AG04449 (cell line): ENCODE results near the gene CCDC177.

Experiments used
- CTCF ChIA-PET: fragments of 350-600 bp; formaldehyde crosslinking; extraction: SDS; loops from one replicate; lab custom pipeline; 2021; ENCODE audit warnings: antibody characterized with exemption; lab: Yijun Ruan, JAX
- POLR2A ChIA-PET: fragments of 400-600, 350-600 bp; formaldehyde crosslinking; extraction: SDS; loops from one replicate; lab custom pipeline; 2020; ENCODE audit warnings: antibody characterized with exemption, inconsistent platforms; lab: Yijun Ruan, JAX
- DNase-seq: peaks from one replicate; pipeline ENCODE4 v3.0.0-alpha.2; 2010; ENCODE audit warnings: low read depth, low spot score
- H3K4me3 ChIP-seq: 2 replicates; pipeline ENCODE4 v1.5.1; 2011; ENCODE audit warnings: low read depth, mild to moderate bottlenecking, control low read depth, low read length
- CTCF ChIP-seq: IDR thresholded peaks from one replicate; pipeline ENCODE4 v1.5.1; 2011; ENCODE audit warnings: mild to moderate bottlenecking, moderate library complexity, low read length, control low read depth, inconsistent platforms; ENCODE audit not compliant: insufficient read depth; ENCODE audit errors: missing control alignments

The CCDC177 gene

GRCh38 chr14:69569859-69570258 lies 4.8 kb downstream of the CCDC177 start:
- DNase-seq, result no peak
- TF ChIP-seq CTCF, result no peak
- ChIA-PET POLR2A (no interaction called here), CTCF (interaction anchor here (1.0 to 7.9 kb wide), 6 partner anchors 6 to 328 kb away, joined by 3 to 55 read pairs (median 15); no protein-coding TSS in a partner anchor)
- H3K4me3 ChIP-seq, result no peak overlapping the region

DNA sequence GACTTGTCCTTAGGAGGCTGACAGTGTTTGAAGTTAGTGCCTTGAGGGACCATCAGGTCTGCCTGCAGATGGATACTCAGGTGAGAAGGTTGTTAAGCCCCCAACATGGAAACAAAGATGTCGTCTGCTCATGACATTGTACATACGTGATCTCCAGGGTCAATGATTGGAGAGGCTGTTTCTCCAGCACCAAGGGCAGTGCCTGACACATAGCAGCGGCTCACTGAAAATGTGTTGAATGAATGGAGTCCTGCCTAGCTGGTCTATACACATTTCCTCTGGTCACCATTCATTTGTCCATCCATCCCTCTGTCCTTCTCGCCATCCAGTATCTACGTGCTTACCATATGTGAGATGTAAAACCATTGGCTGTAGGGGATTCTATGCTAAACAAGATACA lies 7.1 kb downstream of the CCDC177 start:
- H3K4me3 ChIP-seq, result no peak overlapping the region
- no peak for DNase-seq
- POLR2A ChIA-PET, result no interaction called here
- CTCF ChIA-PET, result interaction anchor here (1.6 kb wide), 3 partner anchors 17 to 32 kb away, joined by 4 to 6 read pairs (median 4); no protein-coding TSS in a partner anchor
- TF ChIP-seq CTCF, result no peak

DNA sequence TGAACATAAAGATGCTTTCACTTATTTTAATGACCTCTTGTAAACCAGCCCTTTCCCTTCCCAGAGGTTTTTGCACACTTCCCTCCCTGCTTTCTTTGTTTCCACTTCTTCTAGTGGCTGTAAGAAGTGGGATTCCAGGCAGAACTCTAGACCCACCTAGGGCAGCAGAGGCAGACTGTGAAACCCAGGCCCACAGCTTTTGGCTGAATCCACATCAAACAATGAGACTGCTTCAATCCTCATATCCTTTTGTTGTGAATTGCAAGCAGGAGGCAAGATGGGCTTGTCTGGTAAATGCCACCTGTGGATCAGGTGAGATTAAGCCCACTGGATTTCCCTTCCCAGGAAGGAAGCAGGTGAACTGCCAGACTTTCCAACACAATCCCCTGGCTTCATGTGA lies 12.8 kb downstream of the CCDC177 start:
- no peak overlapping the region for H3K4me3 ChIP-seq
- no peak for DNase-seq
- no peak for TF ChIP-seq CTCF
- ChIA-PET POLR2A (no interaction called here), CTCF (interaction anchor here (0.8 to 6.7 kb wide), 3 partner anchors 12 to 165 kb away, joined by 3 to 55 read pairs (median 17); partner anchors contain the start of gene CCDC177)

DNA sequence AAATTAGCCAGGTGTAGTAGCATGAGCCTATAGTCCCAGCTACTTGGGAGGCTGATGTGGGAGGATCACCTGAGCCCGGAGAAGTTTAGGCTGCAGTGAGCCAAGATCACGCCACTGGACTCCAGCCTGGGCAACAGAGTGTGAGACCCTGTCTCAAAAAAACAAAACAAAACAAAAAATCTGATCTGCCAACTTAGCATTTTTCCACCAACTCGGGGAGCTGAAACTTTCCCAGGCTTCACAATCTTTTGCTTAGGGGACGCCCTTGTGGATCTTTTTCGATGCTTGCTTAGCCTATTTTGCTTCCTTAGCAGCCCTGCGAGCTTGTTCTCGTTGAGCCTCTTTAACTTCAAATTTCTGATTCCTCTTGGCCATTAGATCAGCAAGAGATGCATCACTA lies 13.8 kb downstream of the CCDC177 start:
- ChIA-PET CTCF (interaction anchor here (0.8 to 6.7 kb wide), 4 partner anchors 13 to 43 kb away, joined by 3 to 55 read pairs (median 12); partner anchors contain the start of gene CCDC177), POLR2A (no interaction called here)
- H3K4me3 ChIP-seq, result no peak overlapping the region
- no peak for TF ChIP-seq CTCF
- DNase-seq, result no peak

GRCh38 chr14:69559581-69560011 lies 15.1 kb downstream of the CCDC177 start:
- no peak for DNase-seq
- ChIA-PET CTCF (interaction anchor here (1.3 to 2.9 kb wide), 4 partner anchors 11 to 25 kb away, joined by 4 to 17 read pairs (median 8); partner anchors contain the start of gene CCDC177), POLR2A (no interaction called here)

More at GRCh38 chr14:69559581-69560011, 15.1 kb downstream of the CCDC177 start:
- no peak overlapping the region for H3K4me3 ChIP-seq
- TF ChIP-seq CTCF, result no peak
